Right atrium auricular region (tissue), 2 donors: ENCODE measurements around the gene AURKA. TPM values are rescaled to one million over a fixed set of nuclear protein-coding genes. Genes with fewer than 3 reads are reported as not detected.
A peak's percentile ranks its signal among the peaks of the same experiment; 100 is the strongest.

ENCODE experiments used
- DNase-seq: peaks from one replicate; pipeline ENCODE4 v3.0.0-alpha.2; 2019; ENCODE audit warnings: low spot score
- H3K27ac ChIP-seq, 2 donors: fragments of 200-600 bp; sonication (generic); 1 replicate in 1 of 2; 2 replicates in 1 of 2; pipeline ENCODE4 v1.5.1; 2016 to 2019
- H3K27me3 ChIP-seq, 2 donors: fragments of 200-600 bp; sonication (generic); one replicate each; pipeline versions ENCODE4 v1.5.1 to v1.6.0; 2017 to 2019
- H3K36me3 ChIP-seq: fragments of 200-600 bp; sonication (generic); one replicate; pipeline ENCODE4 v1.5.1; 2016
- H3K4me1 ChIP-seq, 2 donors: fragments of 200-600 bp; sonication (generic); one replicate each; pipeline versions ENCODE4 v1.5.1 to v1.6.0; 2017 to 2019
- H3K4me3 ChIP-seq, 2 donors: fragments of 200-600 bp; sonication (generic); 1 replicate in 1 of 2; 2 replicates in 1 of 2; pipeline ENCODE4 v1.5.1; 2017 to 2019; ENCODE audit warnings: mild to moderate bottlenecking in 1 of 2, moderate library complexity in 1 of 2
- H3K9me3 ChIP-seq, 2 donors: fragments of 200-600 bp; sonication (generic); one replicate each; pipeline ENCODE4 v1.5.1; 2019
- CTCF ChIP-seq, 2 donors: fragments of 200-600 bp; sonication (generic); IDR thresholded peaks; one replicate each; pipeline ENCODE4 v1.5.1; 2019; ENCODE audit warnings: antibody characterized with exemption in 2 of 2
- total RNA-seq, 2 donors: library from RNA; depleted of rRNA; stranded (reverse); fragments of >200 nt; gene quantifications; one replicate each; pipeline ENCODE4 v1.1.0, GENCODE V29; 2016

The AURKA gene
- total RNA-seq, 2 donors from 2014 or later = 2.0 to 7.6 TPM

GRCh38 chr20:56360908-56361205 lies 31.2 kb downstream of the AURKA start:
- Histone ChIP-seq H3K27me3 (no peaks in the 10 kb centered on the region), H3K4me3 (no peak overlapping the region), H3K36me3 (peaks cover 6% of the 10 kb centered on the region), H3K9me3 (no peaks in the 10 kb centered on the region), H3K27ac (no peak overlapping the region), H3K4me1 (peaks cover 0 to 30% of the 10 kb centered on the region in 2 donors)
- TF ChIP-seq CTCF (IDR thresholded peaks at IDR 0.05) = no peak
- DNase-seq = no peak

GRCh38 chr20:56360133-56360907 lies 31.7 kb downstream of the AURKA start:
- H3K27ac ChIP-seq = peak overlapping the region; percentile 77 to 84
- H3K27me3 ChIP-seq = no peaks in the 10 kb centered on the region
- no peak for TF ChIP-seq CTCF (IDR thresholded peaks at IDR 0.05)
- DNase-seq = no peak
- peak overlapping the region in 1 of 2 donors; percentile 95 for H3K4me3 ChIP-seq
- peaks cover 0 to 30% of the 10 kb centered on the region in 2 donors for H3K4me1 ChIP-seq
- H3K9me3 ChIP-seq = no peaks in the 10 kb centered on the region
- H3K36me3 ChIP-seq = peaks cover under 1% of the 10 kb centered on the region

- TF ChIP-seq CTCF (IDR thresholded peaks at IDR 0.05) = no peak
- H3K27me3 ChIP-seq = no peaks in the 10 kb centered on the region
- peaks cover 0 to 30% of the 10 kb centered on the region in 2 donors for H3K4me1 ChIP-seq
- no peaks in the 10 kb centered on the region for H3K9me3 ChIP-seq
- H3K36me3 ChIP-seq = no peaks in the 10 kb centered on the region
- peak overlapping the region; percentile 77 to 84 for H3K27ac ChIP-seq
- peak; percentile 68 for DNase-seq
- peak overlapping the region; percentile 70 to 95 for H3K4me3 ChIP-seq
Measured at GRCh38 chr20:56359212-56360132, 32.5 kb downstream of the AURKA start.

- peak within 1 kb of the TSS; percentile 70 to 95 for H3K4me3 ChIP-seq
- no peaks in the 10 kb centered on the region for H3K9me3 ChIP-seq
- peak; percentile 80 for DNase-seq
- H3K36me3 ChIP-seq = no peaks in the 10 kb centered on the region
- peak within 1 kb of the TSS; percentile 77 to 84 for H3K27ac ChIP-seq
- no peak for TF ChIP-seq CTCF (IDR thresholded peaks at IDR 0.05)
- H3K27me3 ChIP-seq = no peaks in the 10 kb centered on the region
- H3K4me1 ChIP-seq = peaks cover 0 to 29% of the 10 kb centered on the region in 2 donors
Measured at GRCh38 chr20:56358600-56359211, 33.3 kb downstream of the AURKA start, which contains the start of gene FAM210B. Gene FAM210B (plus strand): TSS chr20:56358974. CDS start chr20:56359006, 32 bp downstream.

- Histone ChIP-seq H3K4me1 (peaks cover 0 to 23% of the 10 kb centered on the region in 2 donors), H3K4me3 (peak overlapping the region in 1 of 2 donors; percentile 95), H3K27me3 (no peaks in the 10 kb centered on the region), H3K9me3 (no peaks in the 10 kb centered on the region), H3K36me3 (no peaks in the 10 kb centered on the region), H3K27ac (no peak overlapping the region)
- DNase-seq = no peak
- no peak for TF ChIP-seq CTCF (IDR thresholded peaks at IDR 0.05)
Measured at GRCh38 chr20:56358070-56358469, 33.9 kb downstream of the AURKA start.
